Measurements from ENCODE around the gene CNTROB.
A peak's percentile ranks its signal among the peaks of the same experiment; 100 is the strongest.

Gene CNTROB

GRCh38 chr17:7927596-7927995 lies 4.4 kb upstream of the CNTROB start:
- H3K4me1 ChIP-seq (ENCODE audit: low read depth, poor library complexity, severe bottlenecking) = no peaks in the 10 kb centered on the region
- no peaks in the 10 kb centered on the region for H3K36me3 ChIP-seq (ENCODE audit: insufficient read depth)
- H3K27me3 ChIP-seq (ENCODE audit: insufficient read depth, low read depth) = no peaks in the 10 kb centered on the region
- H3K27ac ChIP-seq = no peak overlapping the region
- no peak overlapping the region for H3K9ac ChIP-seq
- no peak overlapping the region for H3K4me3 ChIP-seq (IDR thresholded peaks at IDR 0.05; ENCODE audit: insufficient read depth, low read depth, low read length)
- no peaks in the 10 kb centered on the region for H3K79me2 ChIP-seq (ENCODE audit: insufficient read depth, low read depth)
- no peak for TF ChIP-seq CTCF (conservative IDR thresholded peaks at IDR 0.05; ENCODE audit: low read depth, low read length)
- H3K4me2 ChIP-seq = no peak overlapping the region
- H2AFZ ChIP-seq (ENCODE audit: low read depth) = no peak overlapping the region
- H4K20me1 ChIP-seq (ENCODE audit: insufficient read depth) = no peaks in the 10 kb centered on the region

- no peaks in the 10 kb centered on the region for H4K20me1 ChIP-seq (ENCODE audit: insufficient read depth)
- H3K36me3 ChIP-seq (ENCODE audit: insufficient read depth) = no peaks in the 10 kb centered on the region
- no peak within 1 kb of the TSS for H3K4me2 ChIP-seq
- no peak within 1 kb of the TSS for H3K9ac ChIP-seq
- H3K79me2 ChIP-seq (ENCODE audit: insufficient read depth, low read depth) = no peaks in the 10 kb centered on the region
- no peak for TF ChIP-seq CTCF (conservative IDR thresholded peaks at IDR 0.05; ENCODE audit: low read depth, low read length)
- no peaks in the 10 kb centered on the region for H3K4me1 ChIP-seq (ENCODE audit: low read depth, poor library complexity, severe bottlenecking)
- H3K27me3 ChIP-seq (ENCODE audit: insufficient read depth, low read depth) = no peaks in the 10 kb centered on the region
- no peak within 1 kb of the TSS for H3K27ac ChIP-seq
- H3K4me3 ChIP-seq (IDR thresholded peaks at IDR 0.05; ENCODE audit: insufficient read depth, low read depth, low read length) = no peak within 1 kb of the TSS
- no peak within 1 kb of the TSS for H2AFZ ChIP-seq (ENCODE audit: low read depth)
These were observed 2.6 kb upstream of the CNTROB start, which contains the start of gene KCNAB3 for GRCh38 chr17:7929158-7930023. TSS of gene KCNAB3 (minus strand) at chr17:7929856. CDS start at chr17:7929435, 421 bp downstream.

- H3K79me2 ChIP-seq (ENCODE audit: insufficient read depth, low read depth) = no peaks in the 10 kb centered on the region
- no peak overlapping the region; the same call in 1 of the 2 replicates for H3K4me2 ChIP-seq
- H3K27ac ChIP-seq = no peak overlapping the region
- no peaks in the 10 kb centered on the region for H3K27me3 ChIP-seq (ENCODE audit: insufficient read depth, low read depth)
- H3K4me1 ChIP-seq (ENCODE audit: low read depth, poor library complexity, severe bottlenecking) = no peaks in the 10 kb centered on the region
- TF ChIP-seq CTCF (conservative IDR thresholded peaks at IDR 0.05; ENCODE audit: low read depth, low read length) = no peak
- no peaks in the 10 kb centered on the region for H4K20me1 ChIP-seq (ENCODE audit: insufficient read depth)
- no peak overlapping the region for H2AFZ ChIP-seq (ENCODE audit: low read depth)
- peak overlapping the region; percentile 12; the same call in 1 of the 2 replicates for H3K9ac ChIP-seq
- no peak overlapping the region for H3K4me3 ChIP-seq (IDR thresholded peaks at IDR 0.05; ENCODE audit: insufficient read depth, low read depth, low read length)
- no peaks in the 10 kb centered on the region for H3K36me3 ChIP-seq (ENCODE audit: insufficient read depth)
These were observed 970 bp upstream of the CNTROB start for GRCh38 chr17:7930841-7931631.

- no peak overlapping the region for H3K27ac ChIP-seq
- H3K4me2 ChIP-seq = peak overlapping the region; percentile 36
- 0 out of 2 replicates have a peak overlapping the region, but pooled peaks have one; percentile 34 for H2AFZ ChIP-seq (ENCODE audit: low read depth)
- H3K4me3 ChIP-seq (IDR thresholded peaks at IDR 0.05; ENCODE audit: insufficient read depth, low read depth, low read length) = no peak overlapping the region
- H3K27me3 ChIP-seq (ENCODE audit: insufficient read depth, low read depth) = no peaks in the 10 kb centered on the region
- TF ChIP-seq CTCF (conservative IDR thresholded peaks at IDR 0.05; ENCODE audit: low read depth, low read length) = no peak
- no peaks in the 10 kb centered on the region for H4K20me1 ChIP-seq (ENCODE audit: insufficient read depth)
- H3K9ac ChIP-seq = peak overlapping the region; percentile 53; the same call in 1 of the 2 replicates
- no peaks in the 10 kb centered on the region for H3K36me3 ChIP-seq (ENCODE audit: insufficient read depth)
- no peaks in the 10 kb centered on the region for H3K4me1 ChIP-seq (ENCODE audit: low read depth, poor library complexity, severe bottlenecking)
- H3K79me2 ChIP-seq (ENCODE audit: insufficient read depth, low read depth) = no peaks in the 10 kb centered on the region
These were observed 481 bp downstream of the CNTROB start for GRCh38 chr17:7932483-7932891.

Data from KMS-11 (cell line).